ENCODE results near the gene CYGB. TPM values are rescaled to one million over a fixed set of nuclear protein-coding genes. Genes with fewer than 3 reads are reported as not detected.

Gene CYGB
- total RNA-seq, 1 donor from 2014 or later = 30.0 TPM

DNA sequence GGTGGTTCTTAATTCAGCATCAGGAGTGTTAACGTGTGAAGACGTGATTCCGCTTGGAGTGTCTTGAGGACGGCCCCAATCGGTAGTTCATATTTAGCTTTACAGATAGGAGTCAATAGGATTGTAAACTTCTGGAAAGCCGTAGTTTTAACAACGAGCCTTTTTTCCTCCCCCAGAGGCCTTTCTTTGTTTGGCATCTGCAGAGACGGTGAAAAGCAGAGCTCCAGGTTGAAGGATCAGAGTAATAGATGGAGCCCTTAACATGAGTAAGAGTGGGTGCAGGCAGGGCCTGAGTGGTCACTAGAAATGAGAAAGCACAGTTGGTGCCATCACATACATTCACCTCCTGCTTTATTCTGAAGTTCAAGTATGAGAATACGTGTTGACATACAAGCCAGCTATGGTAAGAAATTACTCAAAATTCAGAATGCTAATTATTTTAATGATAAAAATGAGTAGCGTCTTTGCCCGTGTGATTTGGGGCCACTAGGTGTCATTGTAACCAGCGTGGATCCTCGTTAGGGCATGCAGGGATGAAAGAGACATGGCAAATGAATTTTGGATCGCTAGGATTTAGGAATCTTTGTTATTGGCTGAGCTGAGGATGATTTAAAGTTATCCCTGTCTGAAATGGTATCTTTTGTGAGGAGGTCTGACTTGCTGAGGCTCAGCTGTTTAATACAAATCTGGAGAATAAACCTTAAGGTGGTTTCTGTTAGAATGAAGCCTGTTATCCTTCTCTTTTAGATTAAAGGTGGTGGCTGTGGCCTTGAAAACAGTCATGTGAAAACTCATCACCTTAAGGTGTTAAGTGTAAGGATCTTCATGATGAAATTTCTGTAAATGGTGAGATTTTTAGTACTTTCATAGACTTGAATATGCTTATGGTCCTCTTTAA lies 20.9 kb upstream of the CYGB start:
- intact Hi-C loops (cut with DNase I) = no loop called here
- TF ChIP-seq, protein P1, sequence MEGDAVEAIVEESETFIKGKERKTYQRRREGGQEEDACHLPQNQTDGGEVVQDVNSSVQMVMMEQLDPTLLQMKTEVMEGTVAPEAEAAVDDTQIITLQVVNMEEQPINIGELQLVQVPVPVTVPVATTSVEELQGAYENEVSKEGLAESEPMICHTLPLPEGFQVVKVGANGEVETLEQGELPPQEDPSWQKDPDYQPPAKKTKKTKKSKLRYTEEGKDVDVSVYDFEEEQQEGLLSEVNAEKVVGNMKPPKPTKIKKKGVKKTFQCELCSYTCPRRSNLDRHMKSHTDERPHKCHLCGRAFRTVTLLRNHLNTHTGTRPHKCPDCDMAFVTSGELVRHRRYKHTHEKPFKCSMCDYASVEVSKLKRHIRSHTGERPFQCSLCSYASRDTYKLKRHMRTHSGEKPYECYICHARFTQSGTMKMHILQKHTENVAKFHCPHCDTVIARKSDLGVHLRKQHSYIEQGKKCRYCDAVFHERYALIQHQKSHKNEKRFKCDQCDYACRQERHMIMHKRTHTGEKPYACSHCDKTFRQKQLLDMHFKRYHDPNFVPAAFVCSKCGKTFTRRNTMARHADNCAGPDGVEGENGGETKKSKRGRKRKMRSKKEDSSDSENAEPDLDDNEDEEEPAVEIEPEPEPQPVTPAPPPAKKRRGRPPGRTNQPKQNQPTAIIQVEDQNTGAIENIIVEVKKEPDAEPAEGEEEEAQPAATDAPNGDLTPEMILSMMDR (IDR thresholded peaks at IDR 0.05) = peak; percentile 11 to 44 (median 19)
- no peak for TF ChIP-seq POLR2A (IDR thresholded peaks at IDR 0.05)
- peak in 1 of 2 donors; percentile 57 for TF ChIP-seq POLR2AphosphoS5 (IDR thresholded peaks at IDR 0.05; ENCODE audit: insufficient read depth in 1 of 2, low read depth in 1 of 2)
- Histone ChIP-seq H3K27ac (peak overlapping the region; percentile 89), H3K27me3 (no peaks in the 10 kb centered on the region), H3K4me3 (peak overlapping the region; percentile 68 to 73), H3K4me1 (peaks cover 63% of the 10 kb centered on the region), H3K36me3 (peaks cover 0 to 9% of the 10 kb centered on the region in 2 donors), H3K9me3 (no peaks in the 10 kb centered on the region)
- no peak for DNase-seq (ENCODE audit: extremely low spot score in 2 of 2)

DNA sequence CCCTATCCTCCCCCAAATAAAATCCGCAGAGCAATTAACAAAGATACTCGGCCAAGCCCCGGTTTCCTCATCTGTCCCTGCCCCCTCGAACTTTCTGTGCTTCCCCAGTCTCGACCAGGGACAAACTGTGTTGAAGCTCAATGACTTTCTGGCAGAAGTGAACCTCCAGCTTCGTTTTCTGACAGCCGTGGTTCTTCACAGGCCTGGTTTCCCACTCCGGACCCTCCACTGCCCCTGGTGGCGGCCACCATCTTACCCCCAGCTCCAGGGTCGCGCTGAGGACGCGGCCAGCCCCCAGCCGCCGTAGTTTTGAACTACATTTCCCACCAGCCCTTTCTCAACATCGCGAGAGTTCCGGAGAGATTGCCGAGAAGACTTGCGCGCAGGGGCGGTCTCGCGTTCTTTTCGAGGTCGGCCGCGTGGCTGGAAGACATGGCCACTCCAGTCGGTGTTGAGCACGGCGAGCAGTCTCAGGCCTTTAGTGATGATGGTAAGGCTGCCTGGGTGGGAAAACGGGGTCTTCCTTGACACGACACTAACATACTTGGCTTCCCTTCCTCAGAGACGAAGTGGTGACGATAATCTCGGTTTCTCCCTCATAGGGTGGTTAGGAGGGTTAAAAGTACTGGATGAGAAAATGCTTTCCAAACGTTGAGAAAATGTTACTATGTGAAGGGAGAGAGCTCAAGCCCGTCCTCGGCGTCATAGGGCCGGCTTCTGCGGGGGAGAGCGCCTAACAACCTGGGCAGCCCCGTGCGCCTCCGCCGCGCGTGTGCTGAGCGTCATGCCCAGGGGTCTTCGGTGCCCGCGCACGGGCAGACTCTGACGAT lies 20.1 kb upstream of the CYGB start:
- peaks cover 0 to 9% of the 10 kb centered on the region in 2 donors for H3K36me3 ChIP-seq
- DNase-seq (ENCODE audit: extremely low spot score in 2 of 2) = peak in 1 of 2 donors; percentile 95
- no peaks in the 10 kb centered on the region for H3K9me3 ChIP-seq
- peaks cover 58% of the 10 kb centered on the region for H3K4me1 ChIP-seq
- intact Hi-C loops (cut with DNase I) = no loop called here
- H3K27me3 ChIP-seq = no peaks in the 10 kb centered on the region
- H3K4me3 ChIP-seq = peak overlapping the region; percentile 68 to 73
- TF ChIP-seq POLR2AphosphoS5 (IDR thresholded peaks at IDR 0.05; ENCODE audit: insufficient read depth in 1 of 2, low read depth in 1 of 2) (peak; percentile 84 to 94), POLR2A (IDR thresholded peaks at IDR 0.05) (peak in 1 of 2 donors; percentile 75)
- TF ChIP-seq, protein P1 (IDR thresholded peaks at IDR 0.05) = peak in 2 of 3 experiments; percentile 7 to 50
- H3K27ac ChIP-seq = peak overlapping the region; percentile 89

DNA sequence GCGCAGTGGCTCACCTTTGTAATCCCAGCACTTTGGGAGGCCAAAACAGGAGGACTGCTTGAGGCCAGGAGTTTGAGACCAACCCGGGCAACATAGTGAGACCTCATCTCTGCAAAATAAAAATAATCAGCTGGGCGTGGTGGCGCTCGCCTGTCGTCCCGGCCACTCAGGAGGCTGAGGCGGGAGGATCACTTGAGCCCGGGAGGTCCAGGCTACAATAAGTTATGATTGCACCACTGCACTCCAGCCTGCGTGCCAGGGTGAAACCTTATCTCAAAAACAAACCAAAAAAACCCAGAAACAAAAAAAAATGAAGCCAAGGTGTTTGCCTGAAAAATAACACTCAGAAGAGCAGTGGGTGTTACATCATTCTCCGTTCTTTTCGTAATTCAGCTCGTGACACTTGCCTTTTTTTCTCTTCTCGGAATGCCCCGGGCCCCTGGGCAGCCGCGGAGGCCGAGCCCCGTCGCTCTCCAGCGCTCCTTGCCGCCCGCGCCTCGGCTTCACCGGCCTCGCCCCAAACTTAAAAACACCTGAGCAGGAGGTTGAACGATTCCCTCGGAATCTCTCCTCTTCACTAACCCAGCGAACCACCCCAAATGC lies 19.4 kb upstream of the CYGB start:
- intact Hi-C loops (cut with DNase I) = no loop called here
- H3K4me3 ChIP-seq = peak overlapping the region; percentile 68 to 73
- H3K27ac ChIP-seq = peak overlapping the region; percentile 89
- DNase-seq (ENCODE audit: extremely low spot score in 2 of 2) = no peak
- H3K27me3 ChIP-seq = no peaks in the 10 kb centered on the region
- H3K36me3 ChIP-seq = peaks cover 0 to 8% of the 10 kb centered on the region in 2 donors
- TF ChIP-seq POLR2AphosphoS5 (IDR thresholded peaks at IDR 0.05; ENCODE audit: insufficient read depth in 1 of 2, low read depth in 1 of 2) (no peak), POLR2A (IDR thresholded peaks at IDR 0.05) (no peak)
- TF ChIP-seq, protein P1 (IDR thresholded peaks at IDR 0.05) = no peak
- peaks cover 51% of the 10 kb centered on the region for H3K4me1 ChIP-seq
- H3K9me3 ChIP-seq = no peaks in the 10 kb centered on the region

DNA sequence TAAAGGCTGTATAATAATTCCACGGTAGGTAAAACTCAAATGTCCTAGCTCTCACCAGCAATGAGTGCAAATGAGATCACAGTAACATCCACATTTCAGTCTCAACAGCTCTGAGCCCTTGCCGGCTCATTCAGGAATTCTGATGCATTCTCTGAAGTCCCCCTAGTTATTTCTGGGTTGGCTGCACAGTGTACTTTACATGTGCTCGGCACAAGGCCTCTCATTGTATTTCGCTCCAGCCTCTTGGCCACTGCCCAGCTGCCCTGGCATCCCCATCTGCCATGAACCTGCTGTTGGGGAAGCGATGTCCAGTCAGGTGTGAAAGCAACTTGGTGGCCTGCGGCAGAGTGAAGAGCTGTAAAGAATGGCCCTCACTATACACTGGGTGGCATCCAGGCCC lies 16.6 kb upstream of the CYGB start:
- Histone ChIP-seq H3K9me3 (no peaks in the 10 kb centered on the region), H3K4me3 (no peak overlapping the region), H3K27me3 (no peaks in the 10 kb centered on the region), H3K4me1 (peaks cover 39% of the 10 kb centered on the region), H3K36me3 (no peaks in the 10 kb centered on the region), H3K27ac (no peak overlapping the region)
- no peak for DNase-seq (ENCODE audit: extremely low spot score in 2 of 2)
- TF ChIP-seq, protein P1 (IDR thresholded peaks at IDR 0.05) = no peak
- TF ChIP-seq POLR2AphosphoS5 (IDR thresholded peaks at IDR 0.05; ENCODE audit: insufficient read depth in 1 of 2, low read depth in 1 of 2) (no peak), POLR2A (IDR thresholded peaks at IDR 0.05) (no peak)
- intact Hi-C loops (cut with DNase I) = no loop called here

Data from vagina (tissue), 2 donors.